ENCODE data around the gene FAM193B.

GRCh38 chr5:177528631-177529030 is 25.7 kb downstream of the FAM193B start:
- TF ChIP-seq POLR2AphosphoS5 (IDR thresholded peaks at IDR 0.05) (no peak), POLR2A (IDR thresholded peaks at IDR 0.05) (no peak)
- TF ChIP-seq, protein P1, sequence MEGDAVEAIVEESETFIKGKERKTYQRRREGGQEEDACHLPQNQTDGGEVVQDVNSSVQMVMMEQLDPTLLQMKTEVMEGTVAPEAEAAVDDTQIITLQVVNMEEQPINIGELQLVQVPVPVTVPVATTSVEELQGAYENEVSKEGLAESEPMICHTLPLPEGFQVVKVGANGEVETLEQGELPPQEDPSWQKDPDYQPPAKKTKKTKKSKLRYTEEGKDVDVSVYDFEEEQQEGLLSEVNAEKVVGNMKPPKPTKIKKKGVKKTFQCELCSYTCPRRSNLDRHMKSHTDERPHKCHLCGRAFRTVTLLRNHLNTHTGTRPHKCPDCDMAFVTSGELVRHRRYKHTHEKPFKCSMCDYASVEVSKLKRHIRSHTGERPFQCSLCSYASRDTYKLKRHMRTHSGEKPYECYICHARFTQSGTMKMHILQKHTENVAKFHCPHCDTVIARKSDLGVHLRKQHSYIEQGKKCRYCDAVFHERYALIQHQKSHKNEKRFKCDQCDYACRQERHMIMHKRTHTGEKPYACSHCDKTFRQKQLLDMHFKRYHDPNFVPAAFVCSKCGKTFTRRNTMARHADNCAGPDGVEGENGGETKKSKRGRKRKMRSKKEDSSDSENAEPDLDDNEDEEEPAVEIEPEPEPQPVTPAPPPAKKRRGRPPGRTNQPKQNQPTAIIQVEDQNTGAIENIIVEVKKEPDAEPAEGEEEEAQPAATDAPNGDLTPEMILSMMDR (IDR thresholded peaks at IDR 0.05) = no peak
